Ramos (cell line): ENCODE measurements around the gene FEZF1.
"Not testable (repeated sequence)": the region's sequence is repeated elsewhere in the genome, so short reads cannot be mapped to it uniquely, and the experiment has no call there.

ENCODE experiments used
- in situ Hi-C: fragments of 300-500 bp; cut with MboI; formaldehyde crosslinking; loops from one replicate; pipeline ENCODE4 v1.14.3; 2022; ENCODE audit warnings: low sequenced_read_pairs; ENCODE audit not compliant: unreplicated experiment

Gene FEZF1

GRCh38 chr7:122309421-122309820 lies 4.9 kb upstream of the FEZF1 start:
- in situ Hi-C loops, result no loop called here

GRCh38 chr7:122307228-122307621 lies 2.7 kb upstream of the FEZF1 start:
- in situ Hi-C loops, result no loop called here

- in situ Hi-C loops, result no loop called here
These were observed 2.0 kb upstream of the FEZF1 start for GRCh38 chr7:122306320-122307227.

GRCh38 chr7:122305475-122306319 lies 1.1 kb upstream of the FEZF1 start:
- in situ Hi-C loops, result no loop called here

GRCh38 chr7:122304996-122305421 lies 459 bp upstream of the FEZF1 start:
- in situ Hi-C loops, result no loop called here

GRCh38 chr7:122303531-122304318 lies 825 bp downstream of the FEZF1 start:
- in situ Hi-C loops, result no loop called here

GRCh38 chr7:122302761-122303530 lies 1.6 kb downstream of the FEZF1 start:
- in situ Hi-C loops, result no loop called here

GRCh38 chr7:122301858-122302760 lies 2.4 kb downstream of the FEZF1 start:
- in situ Hi-C loops, result no loop called here

- in situ Hi-C loops, result no loop called here
These were observed 3.4 kb downstream of the FEZF1 start for GRCh38 chr7:122300956-122301833.

- in situ Hi-C loops, result no loop called here
These were observed 4.2 kb downstream of the FEZF1 start for GRCh38 chr7:122300211-122300932.

GRCh38 chr7:122299624-122300210 lies 4.8 kb downstream of the FEZF1 start:
- in situ Hi-C loops, result no loop called here

GRCh38 chr7:122298618-122299017 lies 5.9 kb downstream of the FEZF1 start:
- in situ Hi-C loops, result no loop called here

- in situ Hi-C loops, result no loop called here
These were observed 6.4 kb downstream of the FEZF1 start for GRCh38 chr7:122298131-122298530.

- in situ Hi-C loops, result no loop called here
These were observed 13.4 kb downstream of the FEZF1 start for GRCh38 chr7:122291189-122291588.

GRCh38 chr7:122290476-122290875 lies 14.1 kb downstream of the FEZF1 start:
- in situ Hi-C loops, result no loop called here

GRCh38 chr7:122289426-122289825 lies 15.1 kb downstream of the FEZF1 start:
- in situ Hi-C loops, result no loop called here

GRCh38 chr7:122284608-122285007 lies 19.9 kb downstream of the FEZF1 start:
- in situ Hi-C loops, result not testable (repeated sequence)
